H1 (cell line): ENCODE data around the gene FARS2. TPM values are rescaled to one million over a fixed set of nuclear protein-coding genes. Genes with fewer than 3 reads are reported as not detected.

Experiments used
- RNF2 ChIP-seq: fragments of 200-900, 300-1000 bp; sonication (generic); IDR thresholded peaks from 2 replicates; pipeline ENCODE4 v1.7.1; 2016; ENCODE audit warnings: borderline replicate concordance, low read depth, mild to moderate bottlenecking, antibody characterized with exemption, low read length; ENCODE audit not compliant: poor library complexity, severe bottlenecking; ENCODE audit errors: missing control alignments
- polyA plus RNA-seq, 7 experiments: library from polyadenylated mRNA; depleted of rRNA in 3 of 7; stranded (reverse) in 5 of 7; unstranded in 2 of 7; fragments of >200 nt in 5 of 7; fragments of 200-250 nt in 2 of 7; gene quantifications; 1 replicate in 5 of 7; 2 replicates in 1 of 7; 4 replicates in 1 of 7; pipeline versions ENCODE4 v1.2.1 to v1.2.3, GENCODE V29; 2011 to 2013; ENCODE audit warnings: missing spikeins in 2 of 7, mixed read lengths in 2 of 7
- total RNA-seq: library from RNA; stranded (reverse); fragmentation: NEBNext Ultra II Directional; extraction: Animal tissue kit (Norgen Biotek cat#: 25700); gene quantifications from 2 replicates; pipeline ENCODE4 v1.2.1, GENCODE V29; 2021

FARS2 gene
- total and polyA plus RNA-seq, 2 of the 8 experiments (the other 6 are each of a cell fraction or from before 2014, with no cell fraction given), result 11.7 to 14.4 TPM

GRCh38 chr6:5706124-5707033 is 445.1 kb downstream of the FARS2 start (continued):
- no peak for TF ChIP-seq RNF2
